Body of pancreas (tissue), 4 donors: Measurements from ENCODE around the gene ATIC.

Experiments used
- CTCF ChIP-seq, 7 experiments: fragments of 450-650 bp in 4 of 7; fragments of 200-600 bp in 3 of 7; sonication (generic) in 3 of 7; IDR thresholded peaks; one replicate each; pipeline ENCODE4 v1.5.1; 2016 to 2019; ENCODE audit warnings: antibody characterized with exemption in 7 of 7
- POLR2A ChIP-seq, 3 donors: fragments of 450-650 bp; IDR thresholded peaks; one replicate each; pipeline ENCODE4 v1.6.1; 2016; ENCODE audit warnings: antibody characterized with exemption in 3 of 3, mild to moderate bottlenecking in 2 of 3

- no peak for TF ChIP-seq POLR2A (IDR thresholded peaks at IDR 0.05)
- TF ChIP-seq CTCF (IDR thresholded peaks at IDR 0.05): no peak
Observed at GRCh38 chr2:215370112-215370965, 58.5 kb downstream of the ATIC start.
